GM12892 (cell line): ENCODE data around the gene DDX59.
A peak's percentile ranks its signal among the peaks of the same experiment; 100 is the strongest.

Source experiments
- DNase-seq: peaks from one replicate; pipeline ENCODE4 v3.0.0; 2011; ENCODE audit not compliant: insufficient read length
- FAIRE-seq: peaks from 2 replicates; lab custom pipeline; 2011; peaks lifted over from hg19 to GRCh38; lab: Jason Lieb, UNC
- POLR2A ChIP-seq: IDR thresholded peaks from 2 replicates; pipeline ENCODE4 v1.6.1; 2011; ENCODE audit warnings: low read depth, low read length, control low read depth
- POLR2AphosphoS5 ChIP-seq: IDR thresholded peaks from 2 replicates; pipeline ENCODE4 v1.6.1; 2011; ENCODE audit warnings: low read depth, low read length, control low read depth
- TAF1 ChIP-seq: IDR thresholded peaks from 2 replicates; pipeline ENCODE4 v1.6.1; 2011; ENCODE audit warnings: low read depth, mild to moderate bottlenecking, control low read depth, low read length, borderline replicate concordance

The DDX59 gene

DNA sequence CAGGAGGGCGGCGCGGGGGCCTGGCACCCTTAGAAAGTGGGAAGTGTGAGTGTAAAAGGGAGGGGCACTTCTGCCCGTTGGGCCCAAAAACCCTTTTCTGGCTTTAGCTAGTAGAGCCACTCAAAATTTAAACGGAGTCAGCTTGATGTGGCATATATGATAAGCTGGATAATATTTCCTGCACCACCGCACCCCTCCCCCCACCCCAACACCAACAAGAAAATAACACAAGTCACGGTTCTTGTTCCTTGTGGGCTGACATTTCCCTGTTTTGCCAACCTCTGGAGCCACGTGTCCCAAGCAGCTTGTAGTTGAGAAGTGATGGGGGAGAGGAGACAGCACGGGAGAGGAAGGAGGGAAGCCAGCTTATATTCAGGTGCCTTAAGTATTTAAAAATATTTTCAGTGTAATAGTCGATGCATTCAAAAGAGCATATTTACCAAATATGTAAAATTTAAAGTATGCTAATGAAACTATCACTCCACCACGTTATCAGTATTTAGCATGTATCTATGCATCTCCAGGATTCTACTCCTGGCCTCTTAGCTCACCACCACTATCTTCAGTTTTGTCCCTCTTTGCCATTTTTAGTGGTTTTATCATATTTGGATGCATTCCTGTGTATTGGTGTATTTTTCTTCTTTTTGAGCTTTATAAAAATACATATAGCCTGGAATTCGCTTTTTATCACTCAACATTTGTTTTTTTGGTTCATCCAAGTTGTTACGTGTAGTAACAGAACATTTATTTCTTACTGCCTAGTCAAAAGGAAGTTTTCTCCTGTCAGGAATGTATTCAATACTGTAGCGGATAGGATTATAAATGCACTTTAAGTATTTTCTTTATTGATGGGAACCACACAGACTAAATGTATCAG lies 773 bp upstream of the DDX59 start:
- TF ChIP-seq TAF1 (no peak), POLR2AphosphoS5 (no peak), POLR2A (no peak)
- peak; percentile 44 for FAIRE-seq
- peak; percentile 17 for DNase-seq

DNA sequence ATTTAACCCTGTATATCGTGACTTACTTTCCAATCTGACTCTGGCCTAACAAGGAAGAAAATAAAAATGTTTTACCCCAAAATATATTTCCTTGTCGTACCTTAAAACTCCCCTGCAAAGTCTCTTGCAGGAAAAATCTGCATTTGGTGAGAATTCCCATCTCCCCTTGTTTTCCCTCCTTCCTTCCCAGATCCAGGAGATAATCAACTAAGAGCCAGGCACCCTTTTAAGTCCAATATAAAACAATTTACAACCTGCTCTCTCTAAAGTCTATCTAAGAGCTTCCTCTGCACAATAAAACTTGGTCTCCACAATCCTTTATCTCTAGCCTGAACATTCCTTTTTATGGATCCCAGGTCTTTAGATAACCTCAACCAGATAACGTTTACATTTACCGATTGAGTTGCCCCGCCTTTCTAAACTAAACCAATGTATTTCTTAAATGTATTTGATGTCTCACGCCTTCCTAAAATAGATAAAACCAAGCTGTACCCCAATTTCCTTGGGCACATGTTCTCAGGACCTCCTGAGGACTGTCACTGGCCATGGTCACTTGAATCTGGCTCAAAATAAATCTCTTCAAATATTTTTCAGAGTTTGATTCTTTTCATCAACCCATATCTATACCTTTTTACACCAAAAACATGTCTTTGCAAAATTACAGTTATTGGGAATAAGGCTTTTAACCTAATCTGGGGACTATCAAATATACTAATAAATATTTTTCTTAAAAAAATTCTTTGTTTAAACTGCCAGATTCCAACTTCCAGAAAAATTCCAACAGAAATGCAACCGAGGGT lies 993 bp downstream of the DDX59 start:
- no peak for TF ChIP-seq POLR2AphosphoS5
- no peak for TF ChIP-seq POLR2A
- no peak for TF ChIP-seq TAF1
- FAIRE-seq (no peak), DNase-seq (no peak)

DNA sequence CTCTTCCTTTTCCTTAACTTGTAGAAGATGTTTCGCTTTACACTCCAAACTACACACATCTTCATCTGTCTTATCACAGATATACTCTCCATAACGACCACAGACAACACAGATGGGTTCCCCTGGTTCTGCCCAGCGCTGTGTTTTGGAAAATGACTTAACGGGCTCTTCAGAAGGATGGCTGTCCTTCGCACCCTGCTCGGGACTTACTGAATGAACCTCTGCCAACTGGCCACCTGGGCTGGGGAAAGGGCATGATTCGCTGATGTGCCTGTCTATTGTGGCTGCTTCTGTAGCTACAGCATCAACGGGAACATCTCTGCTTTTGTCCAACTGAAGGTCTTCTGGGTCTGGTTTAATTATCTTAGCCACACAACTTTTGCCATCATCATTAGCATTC lies 3.4 kb downstream of the DDX59 start:
- FAIRE-seq = no peak
- no peak for TF ChIP-seq TAF1
- TF ChIP-seq POLR2A = no peak
- no peak for TF ChIP-seq POLR2AphosphoS5

DNA sequence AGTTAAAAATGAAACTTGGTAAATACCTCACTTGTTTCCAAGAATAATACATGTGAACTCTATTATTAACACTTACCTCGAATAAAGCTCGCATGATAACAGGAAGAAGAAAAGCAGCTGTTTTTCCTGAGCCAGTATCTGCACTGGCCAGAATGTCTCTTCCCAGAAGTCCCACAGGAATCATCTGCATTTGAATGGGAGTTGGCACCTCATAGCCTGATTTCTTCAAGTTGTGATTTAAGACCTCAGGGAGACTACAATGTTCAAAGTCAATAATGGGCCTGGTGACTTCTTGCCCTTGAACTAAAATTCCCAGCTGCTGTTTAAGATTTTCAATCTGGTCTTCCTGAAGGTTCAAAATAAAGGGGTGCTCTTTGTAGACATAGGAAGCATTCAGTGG lies 3.8 kb downstream of the DDX59 start:
- no peak for DNase-seq
- no peak for FAIRE-seq
- TF ChIP-seq POLR2A (no peak), POLR2AphosphoS5 (no peak), TAF1 (no peak)

More for the DNA sequence above, 3.4 kb downstream of the DDX59 start:
- no peak for DNase-seq

DNA sequence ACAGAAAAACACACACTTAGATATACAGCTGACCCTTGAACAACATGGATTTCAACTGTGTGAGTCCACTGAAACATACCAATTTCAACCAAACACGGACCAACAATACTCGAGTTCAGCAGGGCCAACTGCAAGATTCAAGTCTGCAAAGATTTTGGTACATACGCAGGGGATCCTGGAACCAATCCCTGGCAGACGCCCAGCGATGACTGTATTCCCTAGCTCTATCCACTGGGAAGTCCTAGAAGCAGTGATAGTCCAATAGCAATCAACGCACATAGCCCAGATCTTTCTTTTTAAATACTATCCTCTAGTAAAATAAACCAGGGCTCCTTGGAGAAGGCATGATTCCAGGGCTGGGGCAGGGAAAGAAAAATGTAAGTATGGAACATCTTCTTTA lies 9.0 kb downstream of the DDX59 start:
- no peak for FAIRE-seq
- no peak for TF ChIP-seq POLR2AphosphoS5
- no peak for TF ChIP-seq TAF1
- TF ChIP-seq POLR2A = no peak
- no peak for DNase-seq

DNA sequence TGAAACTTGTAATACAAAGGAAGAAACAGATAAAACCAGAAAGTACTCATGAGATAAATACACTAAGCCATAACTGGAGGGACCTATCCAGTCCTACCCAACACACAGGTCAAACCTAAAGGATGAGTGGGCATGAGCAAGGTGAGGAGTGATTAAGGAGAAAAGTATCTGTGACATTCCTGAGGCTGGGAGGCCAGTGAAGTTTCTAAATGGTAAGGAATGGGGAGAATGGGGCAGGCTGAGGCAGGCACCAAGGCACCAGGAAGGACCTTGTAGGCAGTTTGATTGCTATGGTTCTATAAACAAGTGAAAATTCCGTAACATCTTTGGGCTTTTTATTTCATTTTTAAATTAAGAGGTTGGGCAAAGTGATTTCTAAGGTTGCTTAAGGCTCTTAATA lies 10.4 kb downstream of the DDX59 start:
- DNase-seq (no peak), FAIRE-seq (no peak)
- TF ChIP-seq POLR2A (no peak), POLR2AphosphoS5 (no peak), TAF1 (no peak)

DNA sequence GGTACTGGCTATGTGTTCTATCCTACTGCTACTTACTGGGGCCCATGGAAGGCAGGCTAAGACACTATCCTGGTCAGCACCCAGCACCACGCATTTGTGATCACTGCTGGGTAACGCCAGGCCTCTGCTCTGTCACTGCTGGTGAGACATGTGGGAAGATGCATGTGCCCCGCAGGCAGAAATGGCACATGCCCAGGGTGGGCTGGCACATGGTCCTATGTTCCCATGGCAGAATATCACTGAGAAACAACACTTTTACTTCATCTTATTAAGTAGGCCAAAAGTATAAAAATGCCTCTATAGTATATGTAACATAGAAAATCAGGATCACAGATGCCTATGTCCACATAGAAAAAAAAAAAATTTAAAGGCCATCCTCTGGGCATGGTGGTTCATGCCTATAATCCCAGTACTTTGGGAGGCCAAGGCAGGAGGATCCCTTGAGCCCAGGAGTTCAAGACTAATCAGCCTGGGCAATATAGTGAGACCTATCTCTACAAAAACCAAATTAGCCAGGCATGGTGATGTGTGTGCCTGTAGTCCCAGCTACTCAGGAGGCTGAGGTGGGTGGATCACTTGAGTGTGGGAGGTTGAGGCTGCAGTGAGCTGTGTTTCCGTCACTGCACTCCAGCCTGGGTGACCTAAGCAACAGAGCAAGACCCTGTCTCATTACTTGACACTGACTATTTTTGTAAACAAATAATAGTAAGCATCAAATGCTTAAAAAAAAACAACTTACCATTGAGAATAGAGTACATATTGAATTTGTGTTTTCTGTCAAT lies 11.5 kb downstream of the DDX59 start:
- TF ChIP-seq POLR2AphosphoS5 (no peak), POLR2A (no peak), TAF1 (no peak)
- no peak for FAIRE-seq

DNA sequence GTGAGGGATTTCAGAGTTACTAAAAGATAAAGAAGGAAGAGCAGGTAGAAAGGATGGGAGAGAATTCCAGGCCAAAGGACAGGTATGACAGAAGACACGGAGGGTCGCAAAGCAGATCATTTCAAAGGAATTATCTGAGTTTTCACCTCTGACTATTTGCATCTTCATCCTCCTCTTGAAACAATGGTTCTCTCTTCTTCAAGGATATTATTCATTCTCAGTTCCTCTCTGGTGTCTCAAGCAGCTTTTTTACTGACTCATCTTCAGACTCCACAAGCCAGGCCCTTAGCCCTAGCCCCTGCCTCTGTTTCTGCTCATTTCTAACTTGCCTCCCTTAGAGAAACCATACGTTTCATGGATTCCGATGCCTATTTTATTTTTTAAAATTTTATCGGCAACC lies 15.0 kb downstream of the DDX59 start:
- DNase-seq = peak; percentile 44
- no peak for FAIRE-seq
- TF ChIP-seq POLR2AphosphoS5 = no peak
- TF ChIP-seq TAF1 = no peak
- TF ChIP-seq POLR2A = no peak

More for the DNA sequence above, 11.5 kb downstream of the DDX59 start:
- DNase-seq = no peak

DNA sequence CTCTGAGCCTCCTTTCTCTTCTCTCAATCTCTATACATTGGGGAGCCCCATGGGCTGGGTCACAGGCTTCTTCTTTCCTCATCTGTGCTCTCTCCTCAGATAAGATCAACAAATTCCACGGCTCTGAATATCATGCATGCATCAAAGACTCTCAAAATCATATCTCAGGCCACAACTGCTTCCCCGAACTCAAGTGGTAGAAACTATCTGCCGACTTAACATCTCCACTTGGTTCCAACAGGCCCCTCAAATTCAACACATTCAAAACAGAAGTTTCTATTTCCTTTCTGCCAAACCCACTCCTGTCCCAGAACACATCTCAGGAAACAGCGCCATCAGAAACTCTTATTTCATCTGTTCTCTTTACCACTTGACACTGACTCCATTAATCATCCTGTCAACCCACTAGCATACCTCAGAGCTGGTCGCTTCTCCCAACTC lies 16.7 kb downstream of the DDX59 start:
- no peak for TF ChIP-seq TAF1
- no peak for TF ChIP-seq POLR2A
- TF ChIP-seq POLR2AphosphoS5 = no peak
- FAIRE-seq (peak; percentile 79), DNase-seq (no peak)

DNA sequence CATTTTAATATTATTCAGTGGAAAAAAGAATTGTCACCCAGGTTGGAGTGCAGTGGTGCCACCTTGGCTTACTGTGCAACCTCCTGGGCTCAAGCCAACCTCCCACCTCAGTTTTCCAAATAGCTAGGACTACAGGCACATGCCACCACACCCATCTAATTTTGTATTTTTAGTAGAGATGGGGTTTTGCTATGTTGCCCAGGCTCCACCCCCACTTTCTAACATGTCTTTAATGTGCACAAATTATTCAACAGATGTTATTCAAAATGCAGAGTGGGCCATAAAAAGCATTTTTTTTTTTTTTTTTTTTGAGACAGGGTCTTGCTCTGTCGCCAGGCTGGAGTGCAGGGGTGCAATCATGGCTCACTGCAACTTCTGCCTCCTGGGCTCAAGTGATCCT lies 17.3 kb downstream of the DDX59 start:
- no peak for FAIRE-seq
- TF ChIP-seq POLR2A (no peak), TAF1 (no peak), POLR2AphosphoS5 (no peak)
- no peak for DNase-seq

DNA sequence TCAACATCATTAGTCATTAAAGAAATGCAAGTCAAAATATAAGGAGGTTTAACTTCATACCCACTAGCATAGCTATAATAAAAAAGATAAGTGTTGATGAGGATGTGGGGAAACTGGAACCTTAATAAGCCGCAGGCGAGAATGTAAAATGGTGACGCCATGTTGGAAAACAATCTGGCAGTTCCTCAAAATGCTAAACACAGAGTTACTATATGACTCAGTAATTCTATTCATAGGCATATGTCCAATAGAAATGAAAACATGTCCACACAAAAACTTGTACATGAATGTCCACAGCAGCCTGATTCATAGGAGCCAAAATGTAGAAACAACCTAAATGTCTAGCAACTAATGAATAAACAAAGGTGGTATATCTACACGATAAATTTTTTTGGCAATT lies 23.2 kb downstream of the DDX59 start:
- FAIRE-seq = peak; percentile 86
- TF ChIP-seq POLR2AphosphoS5 (no peak), POLR2A (no peak), TAF1 (no peak)
- DNase-seq = no peak
